DND-41 (cell line): Measurements from ENCODE around the gene SHROOM2.

Experiments
- CTCF ChIP-seq: IDR thresholded peaks from 2 replicates; pipeline ENCODE4 v1.5.1; 2012; ENCODE audit warnings: borderline replicate concordance, low read length, moderate library complexity, mild to moderate bottlenecking; ENCODE audit not compliant: poor library complexity, severe bottlenecking; ENCODE audit errors: extremely low read depth
- EZH2 ChIP-seq: IDR thresholded peaks from 3 replicates; pipeline ENCODE4 v1.6.1; 2012; ENCODE audit warnings: borderline replicate concordance, low read depth, mild to moderate bottlenecking, moderate library complexity, low read length, inconsistent platforms; ENCODE audit not compliant: severe bottlenecking

- no peak for TF ChIP-seq CTCF
- TF ChIP-seq EZH2: no peak
These were observed 15.9 kb upstream of the SHROOM2 start for GRCh38 chrX:9770319-9770718.
